ENCODE results near the gene PRR33.

Gene PRR33

DNA sequence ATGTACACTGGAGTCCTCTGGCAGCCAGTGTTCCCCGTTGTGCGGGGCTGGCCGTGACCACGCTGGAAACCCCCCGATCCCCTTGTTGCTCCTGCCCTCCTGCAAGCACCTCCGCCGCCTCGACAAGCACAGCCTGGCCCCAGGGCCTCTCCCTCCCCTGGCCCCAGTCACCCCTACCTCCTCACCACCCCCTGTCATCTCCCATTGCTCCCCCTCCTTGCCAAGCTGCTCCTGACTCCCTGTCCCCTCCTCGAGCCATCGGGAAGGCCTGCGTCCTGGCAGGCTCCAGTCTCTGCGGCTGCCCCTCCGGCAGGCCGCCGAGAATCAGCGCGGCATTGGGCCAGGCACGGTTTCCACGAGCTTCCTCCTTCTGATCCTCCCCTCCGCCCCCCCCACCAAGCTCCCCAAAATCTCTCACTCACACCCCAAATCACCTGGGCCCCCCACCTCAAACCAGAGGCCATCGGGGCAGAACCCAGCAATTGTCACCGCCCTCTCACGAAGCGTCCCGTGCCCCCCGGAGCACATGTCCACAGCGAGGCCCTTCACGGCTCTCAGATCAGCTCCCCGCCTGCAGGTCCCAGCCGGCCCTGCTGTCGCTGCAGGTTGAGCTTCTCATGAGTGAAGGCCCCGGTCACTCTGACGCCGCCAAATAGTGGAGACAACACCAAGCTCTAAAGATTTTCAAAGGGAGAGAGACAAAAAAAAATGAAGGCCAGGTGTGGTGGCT, 44.5 kb downstream of the PRR33 start:
- no peak for DNase-seq (ENCODE audit: low spot score)

DNA sequence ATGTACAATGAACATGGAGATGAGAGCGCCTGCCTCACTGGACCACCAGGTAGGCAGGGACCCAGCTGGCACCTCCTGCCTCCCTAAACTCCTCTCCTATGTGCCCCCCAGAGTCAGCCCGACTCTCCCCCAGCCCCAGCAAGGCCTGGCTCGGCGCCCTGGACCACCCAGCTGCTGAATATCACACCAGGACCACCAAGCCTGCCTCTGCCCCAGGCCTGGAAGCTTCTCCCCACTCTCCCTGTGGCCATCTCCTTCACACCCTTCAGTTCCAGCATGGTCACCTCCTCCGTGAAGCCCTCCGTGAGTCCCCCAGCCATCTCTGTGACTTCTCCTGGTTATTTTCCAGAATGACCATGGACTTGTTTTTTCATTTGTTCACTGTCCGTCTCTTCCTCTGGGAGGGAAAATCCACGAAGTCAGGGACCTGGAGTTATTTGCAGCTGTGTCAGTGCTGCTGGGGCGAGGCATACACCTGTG, 45.2 kb downstream of the PRR33 start:
- no peak for DNase-seq (ENCODE audit: low spot score)

DNA sequence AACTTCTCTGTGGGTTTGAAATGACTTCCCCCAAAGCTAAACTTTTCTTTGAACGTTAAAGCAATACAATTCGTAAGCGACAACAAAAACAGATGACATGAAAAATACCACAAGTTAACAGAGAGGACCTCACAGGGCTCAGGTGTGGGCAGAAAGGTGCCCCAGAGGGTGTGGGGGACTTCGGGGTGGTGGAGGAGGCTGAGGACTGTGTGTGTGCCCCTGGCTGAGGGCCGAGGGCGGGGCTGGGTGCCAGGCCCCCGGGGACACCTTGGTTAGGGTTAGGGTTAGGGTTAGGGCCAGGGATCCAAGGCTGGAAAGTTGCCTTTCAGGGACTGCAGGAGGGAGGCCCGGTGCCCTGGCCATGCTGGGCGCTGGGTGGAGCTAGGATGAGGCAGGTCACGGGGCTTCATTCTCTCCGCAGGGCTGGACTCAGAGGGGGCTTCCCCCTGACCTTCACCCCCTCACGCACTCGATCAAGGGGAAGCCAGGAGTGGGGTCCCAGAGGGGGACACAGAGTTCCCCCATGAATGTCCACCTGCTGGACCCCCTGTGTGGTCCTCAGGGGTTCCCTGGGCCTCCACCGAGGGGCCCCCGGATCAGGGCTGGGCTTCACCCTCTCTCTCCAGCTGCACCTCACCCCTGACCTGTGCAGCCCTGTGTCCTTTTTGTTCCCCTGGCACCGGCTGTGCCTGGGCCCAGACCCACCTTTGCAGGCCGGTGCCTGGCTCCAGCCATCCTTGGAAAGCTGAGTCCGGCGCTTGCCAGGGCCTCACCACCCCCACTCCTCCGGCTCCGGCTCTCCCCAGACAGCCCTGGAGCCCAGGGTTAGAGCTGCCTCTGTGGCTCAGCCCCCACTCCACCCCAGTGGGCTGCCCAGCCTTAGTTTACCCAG, 45.9 kb downstream of the PRR33 start:
- no peak for DNase-seq (ENCODE audit: low spot score)

DNA sequence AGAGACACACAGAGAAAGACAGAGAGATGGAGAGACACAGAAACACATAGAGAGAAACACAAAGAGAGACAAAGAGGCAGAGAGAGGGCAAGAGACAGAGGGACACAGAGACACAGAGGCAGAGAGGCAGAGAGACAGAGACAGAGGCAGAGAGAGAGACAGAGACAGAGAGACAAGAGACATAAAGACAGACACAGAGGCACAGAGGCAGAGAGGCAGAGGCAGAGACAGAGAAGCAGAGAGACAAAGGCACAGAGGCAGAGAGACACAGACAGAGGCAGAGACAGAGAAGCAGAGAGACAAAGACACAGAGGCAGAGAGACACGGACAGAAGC, 46.6 kb downstream of the PRR33 start:
- no peak for DNase-seq (ENCODE audit: low spot score)

DNA sequence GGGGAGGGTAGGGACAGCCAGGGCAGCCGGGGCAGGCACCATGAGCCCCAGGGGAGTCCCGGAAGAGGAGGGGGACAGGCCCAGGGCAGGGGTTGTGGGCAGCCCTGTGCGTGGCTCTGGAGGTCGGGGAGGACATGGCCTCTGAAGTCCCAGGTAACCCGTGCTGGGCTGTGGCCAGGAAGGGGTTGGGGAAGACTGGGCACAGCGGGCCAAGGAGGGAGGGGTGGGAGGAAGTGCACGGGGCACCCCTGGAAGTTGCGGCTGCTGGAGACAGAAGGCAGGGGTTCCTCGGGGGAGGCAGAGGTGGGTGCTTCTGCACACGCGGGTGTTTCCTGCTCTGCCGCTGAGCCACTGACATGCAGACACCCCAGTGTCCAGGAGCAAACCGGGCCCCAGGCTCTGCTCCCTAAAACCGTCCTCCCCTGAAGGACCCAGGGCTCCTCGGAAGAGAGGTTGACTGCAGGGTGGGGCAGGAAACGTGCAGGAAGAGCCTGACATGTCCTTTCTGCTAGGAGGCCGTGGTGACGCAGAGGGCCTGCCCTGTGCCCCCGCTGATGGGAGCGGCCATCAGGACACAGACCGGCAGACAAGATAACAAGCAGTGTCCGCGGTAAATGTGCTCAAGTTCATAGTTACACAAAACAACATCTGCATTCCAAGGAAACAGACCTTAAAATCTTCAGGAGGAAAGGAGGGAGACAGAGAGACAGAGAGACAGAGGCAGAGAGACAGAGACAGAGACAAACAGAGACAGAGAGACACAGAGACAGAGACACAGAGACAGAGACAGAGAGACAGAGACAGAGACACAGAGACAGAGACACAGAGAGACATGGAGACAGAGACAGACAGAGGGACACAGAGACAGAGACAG, 47.2 kb downstream of the PRR33 start:
- no peak for DNase-seq (ENCODE audit: low spot score)

DNA sequence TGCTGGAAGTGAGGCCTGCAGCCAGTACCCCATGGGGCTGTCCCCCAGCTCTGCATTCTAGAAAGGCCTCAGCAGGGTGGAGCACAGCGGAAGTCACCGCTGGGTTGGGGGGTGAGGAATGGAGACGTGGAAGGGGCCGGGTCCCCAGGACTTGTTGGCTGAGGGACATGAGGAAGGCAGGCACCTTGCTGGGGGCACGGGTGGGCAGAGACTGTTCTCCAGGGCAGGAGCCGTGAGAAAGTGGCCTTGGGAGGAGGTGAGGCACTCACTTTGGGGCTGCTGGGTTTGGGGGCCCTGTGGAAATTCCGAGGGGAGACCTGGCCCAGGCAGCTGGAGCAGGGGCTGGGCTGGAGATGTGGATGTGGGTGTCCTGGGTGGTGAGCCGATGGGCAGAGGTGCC, 47.9 kb downstream of the PRR33 start:
- DNase-seq (ENCODE audit: low spot score): no peak

DNA sequence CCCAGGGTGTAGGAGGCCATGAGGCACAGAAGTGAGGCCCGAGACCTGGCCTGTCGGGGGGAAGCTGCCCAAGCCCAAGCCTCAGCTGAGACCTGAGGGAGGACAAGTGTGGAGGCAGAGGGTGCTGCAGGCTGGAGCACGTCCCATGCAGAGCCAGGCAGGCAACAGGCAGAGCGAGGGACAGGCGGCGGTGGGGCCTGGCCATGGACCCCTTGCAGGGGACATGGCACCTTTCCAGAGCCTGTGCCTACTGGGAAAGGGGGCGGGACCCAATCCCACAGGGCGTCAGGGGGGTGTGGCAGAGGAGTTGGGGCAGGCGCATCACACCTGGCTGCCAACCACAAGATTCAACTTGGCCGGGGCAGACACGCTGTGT, 48.6 kb downstream of the PRR33 start:
- DNase-seq (ENCODE audit: low spot score): no peak

DNA sequence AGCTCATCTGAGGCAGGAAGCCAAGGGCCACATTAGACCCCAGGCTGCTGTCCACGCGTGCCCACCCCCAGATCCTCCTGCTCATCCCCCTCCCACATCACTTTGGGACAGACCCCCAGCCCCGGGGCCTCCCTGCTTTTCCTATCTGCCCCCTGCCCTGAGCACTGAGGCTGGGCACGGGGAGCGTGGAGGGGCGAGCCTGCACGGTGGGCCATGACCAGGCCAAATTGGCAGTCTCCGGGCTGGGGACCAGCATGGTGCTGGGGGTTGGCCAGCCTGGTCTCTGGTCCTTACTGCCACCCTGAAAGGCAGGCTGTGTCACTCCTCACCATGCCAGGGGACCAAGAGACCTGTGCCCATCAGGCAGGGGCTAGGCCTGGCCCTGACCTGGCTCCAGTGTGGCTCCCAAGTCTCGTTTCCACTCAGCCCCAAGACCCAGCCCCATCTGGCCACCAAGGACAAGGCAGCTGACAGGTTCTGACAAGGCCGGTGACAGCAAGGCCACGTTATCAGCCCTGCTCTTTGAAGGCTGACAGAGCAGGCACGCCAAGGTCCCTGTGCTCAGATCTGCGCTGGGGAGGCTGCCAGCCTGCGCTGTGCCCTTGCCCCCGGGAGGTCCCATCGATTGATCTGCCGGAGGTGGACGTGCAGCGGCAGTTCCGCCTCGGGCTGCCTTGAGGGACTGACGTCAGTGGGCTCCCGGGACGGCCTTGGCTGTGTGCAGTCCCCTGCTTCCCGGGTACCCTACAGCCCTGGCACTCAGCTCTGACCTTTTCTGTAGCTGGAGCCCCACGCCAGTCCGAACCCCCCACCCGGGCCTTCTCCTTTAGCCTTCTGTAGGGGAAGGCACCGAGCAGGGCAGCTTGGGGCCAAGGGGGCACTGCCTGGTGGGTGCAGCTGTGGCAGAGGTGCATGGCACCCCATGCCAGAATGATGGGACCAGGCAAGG, 49.3 kb downstream of the PRR33 start:
- DNase-seq (ENCODE audit: low spot score): no peak

DNA sequence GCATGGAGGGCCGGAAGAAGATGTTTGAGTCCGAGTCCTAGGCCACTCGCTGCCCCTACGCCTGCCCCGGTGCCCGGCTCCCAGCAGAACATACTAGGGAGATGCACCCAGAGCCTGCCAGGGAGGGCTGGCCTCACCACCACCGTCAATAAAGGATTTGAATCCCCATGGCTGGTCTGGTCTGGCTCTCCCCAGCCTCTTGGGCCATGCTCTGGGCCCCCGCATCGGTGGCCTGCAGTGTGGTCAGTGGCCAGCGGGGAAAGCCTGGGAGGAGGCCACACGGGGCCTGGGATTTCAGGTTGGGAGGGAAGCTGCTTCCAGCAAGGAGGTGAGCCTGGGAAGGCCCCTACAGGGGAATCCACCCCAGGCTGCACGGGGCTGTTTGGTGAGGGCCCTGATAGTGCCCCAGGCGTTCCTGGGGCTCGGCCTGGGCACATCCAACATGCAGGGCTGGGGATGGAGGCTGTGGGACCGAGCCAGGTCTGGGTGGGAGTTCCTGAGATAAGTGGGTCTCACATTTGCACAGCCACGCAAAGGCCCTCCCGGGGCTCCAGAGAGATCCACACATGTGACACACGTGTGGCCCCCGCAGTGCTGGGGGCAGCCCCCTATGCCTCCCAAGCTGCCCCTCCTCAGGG, 50.1 kb downstream of the PRR33 start:
- DNase-seq (ENCODE audit: low spot score): no peak

DNA sequence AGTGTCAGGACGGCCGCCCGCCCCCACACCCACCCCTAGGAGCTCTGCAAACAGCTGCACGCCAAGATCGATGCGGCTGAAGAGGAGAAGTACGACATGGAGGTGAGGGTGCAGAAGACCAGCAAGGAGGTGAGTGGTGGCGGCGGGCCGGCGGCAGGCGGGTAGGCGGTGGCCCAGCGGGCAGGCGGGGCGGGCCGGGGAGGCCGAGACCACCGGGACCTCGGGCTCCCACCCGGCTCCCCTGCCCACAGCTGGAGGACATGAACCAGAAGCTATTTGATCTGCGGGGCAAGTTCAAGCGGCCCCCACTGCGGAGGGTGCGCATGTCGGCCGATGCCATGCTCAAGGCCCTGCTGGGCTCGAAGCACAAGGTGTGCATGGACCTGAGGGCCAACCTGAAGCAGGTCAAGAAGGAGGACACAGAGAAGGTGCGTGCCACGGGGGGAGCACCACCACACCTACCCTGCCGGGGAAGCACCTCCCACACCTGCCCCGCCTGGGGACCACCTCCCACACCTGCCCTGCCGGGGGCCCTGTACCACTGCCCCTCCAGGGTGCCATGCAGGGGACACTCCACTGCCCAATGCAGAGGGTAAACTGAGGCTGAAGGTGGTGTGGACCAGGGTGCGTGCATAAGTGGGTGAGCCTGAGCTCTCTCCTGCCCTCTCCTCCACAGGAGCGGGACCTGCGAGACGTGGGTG, 50.8 kb downstream of the PRR33 start:
- DNase-seq (ENCODE audit: low spot score): no peak

DNA sequence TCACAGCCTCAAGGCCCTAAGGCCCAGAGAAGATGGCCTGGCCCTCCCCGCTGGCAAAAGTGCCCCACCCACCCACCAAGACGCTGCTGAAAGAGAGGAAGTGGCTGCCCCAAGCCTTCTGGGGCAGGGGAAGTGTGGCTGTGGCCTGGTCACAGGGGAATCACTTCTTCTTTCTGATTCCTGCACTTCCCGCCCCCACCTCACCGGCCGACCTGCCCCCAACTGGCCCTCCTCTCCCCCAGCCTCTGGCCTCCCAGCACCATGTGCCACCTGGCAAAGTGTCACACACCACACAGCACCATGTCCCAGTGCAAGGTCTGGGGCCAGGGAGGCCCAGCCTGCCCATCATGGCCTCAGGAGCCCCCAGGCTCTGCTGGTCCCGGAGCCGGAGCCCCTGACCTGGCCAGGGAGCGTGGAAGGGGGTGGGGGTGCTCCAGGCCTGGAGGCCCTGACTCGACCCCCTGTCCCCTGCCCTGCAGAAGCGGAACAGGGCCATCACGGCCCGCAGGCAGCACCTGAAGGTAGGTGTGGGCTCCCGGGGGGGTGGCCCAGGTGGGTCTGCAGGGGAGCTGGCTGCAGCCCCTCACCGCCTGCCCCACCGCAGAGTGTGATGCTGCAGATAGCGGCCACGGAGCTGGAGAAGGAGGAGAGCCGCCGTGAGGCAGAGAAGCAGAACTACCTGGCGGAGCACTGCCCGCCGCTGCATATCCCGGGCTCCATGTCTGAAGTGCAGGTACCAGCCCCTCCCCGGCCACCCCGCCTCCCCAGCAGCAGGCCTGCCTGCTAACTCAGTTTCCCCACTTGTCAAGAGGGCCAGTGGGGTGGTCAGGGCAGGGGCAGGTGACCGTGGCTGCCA, 51.5 kb downstream of the PRR33 start:
- DNase-seq (ENCODE audit: low spot score): no peak

DNA sequence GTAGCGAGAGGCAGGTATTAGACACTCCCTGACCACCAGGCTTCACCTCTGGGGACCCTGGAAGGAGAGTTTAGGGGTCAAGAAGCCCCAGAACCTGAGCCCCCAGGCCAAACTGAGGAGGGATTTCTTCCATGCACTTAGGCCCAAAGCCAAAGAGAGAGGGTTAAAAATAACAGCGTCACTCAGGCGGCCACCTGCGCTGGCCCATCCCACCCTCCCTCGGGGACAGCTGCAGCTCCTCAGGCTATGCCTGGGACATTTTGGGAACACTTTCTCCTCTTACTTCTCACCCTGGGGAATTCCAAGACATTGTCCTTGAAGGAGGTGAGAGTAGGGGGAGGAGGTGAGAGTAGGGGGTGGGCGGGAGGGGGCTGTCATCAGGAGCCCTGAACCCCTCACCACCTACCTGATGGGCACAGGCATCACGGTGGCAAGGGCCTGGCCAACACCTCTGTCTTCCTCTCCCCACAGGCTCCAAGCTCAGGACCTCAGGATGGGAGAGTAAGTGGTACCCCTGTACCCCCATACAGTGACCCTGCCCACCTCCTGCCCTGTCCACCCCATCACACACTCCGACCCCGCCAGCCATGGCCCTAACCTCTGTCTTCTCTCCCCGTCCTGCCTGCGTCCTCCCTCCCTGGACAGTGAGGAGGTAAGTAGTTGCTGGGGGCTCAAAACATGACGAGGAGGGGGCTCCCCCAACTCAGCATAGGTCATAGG, 52.3 kb downstream of the PRR33 start:
- DNase-seq (ENCODE audit: low spot score): no peak

DNA sequence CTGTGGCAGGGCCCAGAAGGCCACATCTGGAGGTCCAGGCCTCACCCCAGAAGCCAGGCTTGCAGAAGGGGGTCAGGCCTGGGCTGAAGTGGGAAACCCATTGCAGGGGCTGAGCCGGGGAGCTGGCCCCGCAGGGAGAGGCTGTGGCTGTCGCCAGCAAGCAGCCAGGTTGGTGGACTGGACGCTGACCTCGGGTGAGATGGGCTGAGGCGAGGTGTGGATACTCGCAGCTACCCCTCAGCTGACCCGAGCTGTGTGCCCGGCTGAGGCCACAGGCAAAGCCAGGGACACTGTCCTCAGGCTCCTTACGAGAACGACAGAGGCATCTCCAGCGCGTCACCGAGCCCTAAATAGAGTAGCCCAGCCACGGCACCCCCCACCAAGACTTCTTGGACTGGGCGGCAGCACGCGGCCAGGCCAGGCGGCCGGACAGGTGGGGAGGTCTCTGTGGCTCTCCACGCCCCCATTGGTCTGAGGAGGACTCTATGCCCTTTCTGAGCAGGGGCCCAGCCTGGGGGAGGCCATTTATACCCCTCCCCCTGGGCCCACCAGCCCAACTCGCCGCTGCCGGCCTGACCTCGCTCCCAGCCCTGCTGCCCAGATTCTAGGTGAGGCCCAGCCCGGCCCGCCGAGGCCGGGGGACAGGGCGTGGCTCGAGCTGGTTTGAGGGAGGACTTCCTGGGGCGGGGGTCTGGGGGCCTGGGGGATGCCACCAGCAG, 53.1 kb downstream of the PRR33 start, which contains the start of gene TNNI2:
Gene TNNI2, plus strand, starts transcription at position 556 of the 719 bp plus-strand sequence. CDS start 716 bp downstream, outside the sequence.
- no peak for DNase-seq (ENCODE audit: low spot score)
